HG02943 (cell line): Measurements from ENCODE around the gene KL.
A peak's percentile ranks its signal among the peaks of the same experiment; 100 is the strongest.

Source experiments
- ATAC-seq: cut with Tn5 transposase; IDR thresholded peaks from one replicate; pipeline ENCODE4 v1.9.1; 2021; ENCODE audit warnings: mild to moderate bottlenecking, low read depth, moderate library complexity; ENCODE audit not compliant: unreplicated experiment

KL gene

GRCh38 chr13:33033051-33033812 lies 17.0 kb downstream of the KL start:
- peak; percentile 83 for ATAC-seq

GRCh38 chr13:33033986-33034385 lies 17.8 kb downstream of the KL start:
- ATAC-seq: no peak

- ATAC-seq: no peak
Observed at GRCh38 chr13:33034882-33035520, 18.8 kb downstream of the KL start.

- no peak for ATAC-seq
Observed at GRCh38 chr13:33037673-33038072, 21.4 kb downstream of the KL start.

- ATAC-seq: no peak
Observed at GRCh38 chr13:33040090-33040489, 23.9 kb downstream of the KL start.

GRCh38 chr13:33045851-33046592 lies 29.8 kb downstream of the KL start:
- no peak for ATAC-seq

- no peak for ATAC-seq
Observed at GRCh38 chr13:33050161-33050560, 33.9 kb downstream of the KL start.

- no peak for ATAC-seq
Observed at GRCh38 chr13:33051632-33052031, 35.4 kb downstream of the KL start.

GRCh38 chr13:33052506-33053280 lies 36.5 kb downstream of the KL start:
- no peak for ATAC-seq

- ATAC-seq: no peak
Observed at GRCh38 chr13:33053397-33054066, 37.3 kb downstream of the KL start.

- no peak for ATAC-seq
Observed at GRCh38 chr13:33057019-33057780, 41.0 kb downstream of the KL start.

- no peak for ATAC-seq
Observed at GRCh38 chr13:33058776-33059327, 42.6 kb downstream of the KL start.

- ATAC-seq: no peak
Observed at GRCh38 chr13:33060815-33061214, 44.6 kb downstream of the KL start.

GRCh38 chr13:33066329-33066728 lies 50.1 kb downstream of the KL start:
- ATAC-seq: no peak

- ATAC-seq: no peak
Observed at GRCh38 chr13:33069365-33069764, 53.1 kb downstream of the KL start.

- ATAC-seq: no peak
Observed at GRCh38 chr13:33070713-33071112, 54.5 kb downstream of the KL start.

GRCh38 chr13:33072282-33072681 lies 56.1 kb downstream of the KL start:
- ATAC-seq: no peak

GRCh38 chr13:33072759-33073158 lies 56.5 kb downstream of the KL start:
- no peak for ATAC-seq

- no peak for ATAC-seq
Observed at GRCh38 chr13:33073338-33073737, 57.1 kb downstream of the KL start.
